Measurements from ENCODE around the gene PRELID3B. TPM values are rescaled to one million over a fixed set of nuclear protein-coding genes. Genes with fewer than 3 reads are reported as not detected.
"Not testable (repeated sequence)": the region's sequence is repeated elsewhere in the genome, so short reads cannot be mapped to it uniquely, and the experiment has no call there.

Gene PRELID3B
- total RNA-seq, 1 experiment from 2014 or later, result 29.5 TPM

GRCh38 chr20:59013959-59014608 lies 28.5 kb downstream of the PRELID3B start:
- Histone ChIP-seq H3K36me3 (replicated peaks; ENCODE audit: control insufficient read depth, insufficient read depth, low read length) (no peaks in the 10 kb centered on the region), H3K27me3 (ENCODE audit: control insufficient read depth, insufficient read depth, low read length) (peaks cover 2% of the 10 kb centered on the region), H3K4me3 (ENCODE audit: insufficient read depth, low read depth, low read length) (no peak overlapping the region)
- DNase-seq, result no peak

- Histone ChIP-seq H3K4me3 (ENCODE audit: insufficient read depth, low read depth, low read length) (no peak overlapping the region), H3K36me3 (replicated peaks; ENCODE audit: control insufficient read depth, insufficient read depth, low read length) (no peaks in the 10 kb centered on the region), H3K27me3 (ENCODE audit: control insufficient read depth, insufficient read depth, low read length) (peaks cover 6% of the 10 kb centered on the region)
- no peak for DNase-seq
Measured at GRCh38 chr20:59013031-59013951, 29.3 kb downstream of the PRELID3B start.

GRCh38 chr20:59011874-59012157 lies 30.8 kb downstream of the PRELID3B start:
- H3K4me3 ChIP-seq (ENCODE audit: insufficient read depth, low read depth, low read length); H3K36me3 ChIP-seq (replicated peaks; ENCODE audit: control insufficient read depth, insufficient read depth, low read length); DNase-seq: not testable (repeated sequence)
- peaks cover 13% of the 10 kb centered on the region for H3K27me3 ChIP-seq (ENCODE audit: control insufficient read depth, insufficient read depth, low read length)

- DNase-seq, result peak; percentile 22
- Histone ChIP-seq H3K36me3 (replicated peaks; ENCODE audit: control insufficient read depth, insufficient read depth, low read length) (no peaks in the 10 kb centered on the region), H3K4me3 (ENCODE audit: insufficient read depth, low read depth, low read length) (no peak overlapping the region), H3K27me3 (ENCODE audit: control insufficient read depth, insufficient read depth, low read length) (peaks cover 17% of the 10 kb centered on the region)
Measured at GRCh38 chr20:59010995-59011873, 31.4 kb downstream of the PRELID3B start.

GRCh38 chr20:59010321-59010994 lies 32.1 kb downstream of the PRELID3B start:
- H3K27me3 ChIP-seq (ENCODE audit: control insufficient read depth, insufficient read depth, low read length), result peaks cover 21% of the 10 kb centered on the region
- H3K4me3 ChIP-seq (ENCODE audit: insufficient read depth, low read depth, low read length), result no peak overlapping the region
- H3K36me3 ChIP-seq (replicated peaks; ENCODE audit: control insufficient read depth, insufficient read depth, low read length), result no peaks in the 10 kb centered on the region
- no peak for DNase-seq

GRCh38 chr20:59008715-59009336 lies 33.8 kb downstream of the PRELID3B start:
- no peak overlapping the region for H3K4me3 ChIP-seq (ENCODE audit: insufficient read depth, low read depth, low read length)
- no peaks in the 10 kb centered on the region for H3K36me3 ChIP-seq (replicated peaks; ENCODE audit: control insufficient read depth, insufficient read depth, low read length)
- DNase-seq, result no peak
- peaks cover 21% of the 10 kb centered on the region for H3K27me3 ChIP-seq (ENCODE audit: control insufficient read depth, insufficient read depth, low read length)

GRCh38 chr20:59007665-59008511 lies 34.7 kb downstream of the PRELID3B start:
- Histone ChIP-seq H3K36me3 (replicated peaks; ENCODE audit: control insufficient read depth, insufficient read depth, low read length) (no peaks in the 10 kb centered on the region), H3K27me3 (ENCODE audit: control insufficient read depth, insufficient read depth, low read length) (peaks cover 19% of the 10 kb centered on the region; the same call in 1 of the 2 replicates), H3K4me3 (ENCODE audit: insufficient read depth, low read depth, low read length) (peak overlapping the region; percentile 30)
- DNase-seq, result no peak

- Histone ChIP-seq H3K4me3 (ENCODE audit: insufficient read depth, low read depth, low read length) (peak within 1 kb of the TSS; percentile 52), H3K27me3 (ENCODE audit: control insufficient read depth, insufficient read depth, low read length) (peaks cover 19% of the 10 kb centered on the region; the same call in 1 of the 2 replicates), H3K36me3 (replicated peaks; ENCODE audit: control insufficient read depth, insufficient read depth, low read length) (no peaks in the 10 kb centered on the region)
- DNase-seq, result peak; percentile 98
Measured at GRCh38 chr20:59006864-59007664, 35.5 kb downstream of the PRELID3B start, which contains the start of gene CTSZ. Gene CTSZ, minus strand, starts transcription at chr20:59007254. Its CDS starts 126 bp downstream, at chr20:59007128.

- peak overlapping the region; percentile 52 for H3K4me3 ChIP-seq (ENCODE audit: insufficient read depth, low read depth, low read length)
- DNase-seq, result peak; percentile 76
- H3K36me3 ChIP-seq (replicated peaks; ENCODE audit: control insufficient read depth, insufficient read depth, low read length), result no peaks in the 10 kb centered on the region
- peaks cover 19% of the 10 kb centered on the region; the same call in 1 of the 2 replicates for H3K27me3 ChIP-seq (ENCODE audit: control insufficient read depth, insufficient read depth, low read length)
Measured at GRCh38 chr20:59006167-59006863, 36.3 kb downstream of the PRELID3B start.

- DNase-seq, result peak; percentile 39
- Histone ChIP-seq H3K36me3 (replicated peaks; ENCODE audit: control insufficient read depth, insufficient read depth, low read length) (no peaks in the 10 kb centered on the region), H3K27me3 (ENCODE audit: control insufficient read depth, insufficient read depth, low read length) (peaks cover 19% of the 10 kb centered on the region; the same call in 1 of the 2 replicates), H3K4me3 (ENCODE audit: insufficient read depth, low read depth, low read length) (no peak overlapping the region)
Measured at GRCh38 chr20:59005523-59006166, 36.9 kb downstream of the PRELID3B start.

GRCh38 chr20:59004763-59005522 lies 37.6 kb downstream of the PRELID3B start:
- Histone ChIP-seq H3K27me3 (ENCODE audit: control insufficient read depth, insufficient read depth, low read length) (peaks cover 19% of the 10 kb centered on the region; the same call in 1 of the 2 replicates), H3K4me3 (ENCODE audit: insufficient read depth, low read depth, low read length) (no peak overlapping the region), H3K36me3 (replicated peaks; ENCODE audit: control insufficient read depth, insufficient read depth, low read length) (no peaks in the 10 kb centered on the region)
- peak; percentile 37 for DNase-seq

All from H7 (cell line).